Activated CD8-positive, alpha-beta memory T cell treated with anti-CD3 and anti-CD28 coated beads for 1 hour (primary cell): ENCODE results near the gene HPS5.

Experiments used
- DNase-seq, 2 donors: peaks; one replicate each; pipeline ENCODE4 v3.0.0-alpha.2; 2020; ENCODE audit warnings: low read depth in 1 of 2; ENCODE audit errors: extremely low read depth in 1 of 2

Gene HPS5

DNA sequence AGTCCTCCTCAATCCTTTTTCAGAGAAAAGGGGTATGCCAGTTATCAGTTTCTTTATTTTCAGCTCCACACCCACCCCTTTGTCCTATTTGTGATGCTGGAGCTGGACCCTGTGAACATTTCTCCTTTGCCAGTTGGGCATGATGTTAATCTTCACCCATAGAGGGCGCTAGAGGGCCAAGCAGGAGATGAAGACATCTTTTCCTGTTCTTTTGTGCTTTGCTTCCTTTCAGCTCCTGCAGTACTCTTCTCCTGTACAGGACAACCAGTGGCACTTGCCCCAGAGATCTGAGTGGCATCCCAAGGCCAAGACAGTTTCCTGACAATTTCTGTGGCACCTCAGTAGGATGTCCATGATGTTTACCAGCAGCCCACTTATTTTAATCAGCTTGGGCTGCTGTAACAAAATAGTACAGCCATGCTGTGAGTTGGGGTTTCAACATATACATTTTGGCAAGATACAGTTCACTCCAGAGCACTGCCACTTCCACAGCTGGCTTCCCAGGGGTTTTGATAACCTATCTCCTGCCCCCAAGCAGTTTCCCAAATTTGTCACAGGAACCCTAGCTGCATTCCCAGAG is 78.1 kb downstream of the HPS5 start:
- peak in 1 of 2 donors; percentile 25 for DNase-seq

DNA sequence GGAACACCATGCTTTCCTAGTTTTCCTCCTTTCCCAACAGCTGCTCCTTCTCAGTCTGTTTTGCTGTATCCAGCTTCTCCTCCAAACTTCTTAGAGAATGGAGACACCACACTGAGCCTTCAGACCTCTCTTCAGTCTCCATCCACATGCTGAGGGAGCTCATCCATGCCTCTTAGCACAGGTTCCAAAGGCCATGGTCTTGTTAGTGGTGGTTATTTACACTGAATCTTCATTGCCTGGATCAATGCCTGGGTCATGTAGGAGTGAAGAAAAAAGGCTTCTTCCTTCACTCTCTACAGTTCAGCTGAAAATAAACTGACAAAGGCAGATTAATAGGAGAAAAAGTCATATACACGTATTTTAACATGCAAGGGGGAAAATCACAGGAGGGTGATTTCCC is 82.3 kb downstream of the HPS5 start:
- no peak for DNase-seq

DNA sequence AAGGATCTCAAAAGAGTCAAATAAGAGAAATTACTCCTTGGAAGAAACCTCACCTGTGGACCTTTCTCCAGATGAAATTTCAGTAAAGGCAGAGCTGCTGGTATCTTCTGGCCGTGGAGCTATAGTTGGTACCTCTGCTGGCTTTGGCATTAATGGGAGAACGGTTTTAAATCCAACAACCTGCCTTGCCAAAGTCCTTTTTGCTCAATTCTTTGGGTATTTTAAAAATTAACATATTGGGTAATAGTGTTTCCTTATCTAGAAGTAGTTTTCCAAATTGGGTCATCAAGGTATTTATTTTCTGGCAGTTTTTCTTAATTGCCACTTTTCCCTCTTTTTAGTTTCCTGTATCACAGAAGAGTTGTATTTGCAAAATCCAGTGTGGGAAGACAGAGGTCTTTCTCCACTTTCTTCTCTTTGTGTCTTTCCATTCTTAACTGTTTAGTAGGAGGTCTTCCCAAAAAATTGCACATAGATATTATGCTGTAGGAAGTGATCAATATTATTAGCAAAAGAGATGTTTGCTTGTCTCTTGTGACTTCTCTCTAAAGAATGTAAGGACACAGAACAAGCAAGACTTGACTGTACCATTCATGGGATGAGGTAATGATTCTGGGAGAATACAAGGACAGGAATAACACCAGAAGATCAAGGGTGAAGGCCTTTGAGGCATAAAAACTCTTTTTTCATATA is 85.1 kb downstream of the HPS5 start, which contains the start of gene SAA4:
Gene SAA4, minus strand, starts transcription at position 139 of the 693 bp plus-strand sequence. CDS start 876 bp downstream, outside the sequence.
- DNase-seq, result no peak

DNA sequence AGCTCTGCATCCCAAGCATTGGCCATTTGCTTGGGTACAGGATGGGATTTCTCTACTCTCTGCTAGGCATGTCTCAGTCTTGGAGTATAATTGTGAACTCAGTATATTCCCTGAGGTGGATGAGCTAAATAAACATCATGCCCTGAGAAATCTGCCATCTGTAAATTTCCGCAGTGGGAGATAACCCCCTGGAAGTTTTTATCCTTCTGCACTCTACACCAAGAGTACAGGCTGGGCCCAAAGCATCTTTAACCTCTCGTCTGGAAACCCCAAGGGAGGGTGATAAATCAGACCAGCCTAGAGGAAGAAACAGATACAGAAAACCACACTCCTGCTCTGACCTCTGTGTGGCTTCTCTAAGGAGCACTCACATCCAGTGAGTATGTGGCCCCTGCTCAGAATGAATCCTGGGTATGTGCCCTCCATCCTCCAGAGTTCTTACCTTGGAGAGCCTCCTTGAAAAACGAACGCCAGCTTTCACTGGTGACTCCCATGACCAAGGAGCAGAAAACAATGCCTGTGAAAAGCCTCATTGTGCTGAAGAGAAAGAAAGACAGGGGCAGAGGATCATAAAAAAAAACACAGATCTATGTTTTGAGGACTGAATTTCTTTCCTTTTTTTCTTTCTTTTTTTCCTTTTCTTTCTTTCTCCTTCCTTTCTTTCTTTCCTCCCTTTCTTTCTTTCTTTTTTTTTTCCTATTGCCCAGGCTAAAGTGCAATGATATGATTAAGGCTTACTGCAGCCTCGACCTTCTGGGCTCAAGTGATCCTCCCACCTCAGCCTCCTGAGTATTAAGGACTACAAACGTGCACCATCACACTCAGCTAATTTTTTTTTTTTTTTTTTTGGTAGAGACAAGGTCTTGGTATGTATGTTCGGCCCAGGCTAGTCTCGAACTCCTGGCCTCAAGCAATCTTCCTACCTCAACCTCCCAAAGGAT is 86.3 kb downstream of the HPS5 start:
- no peak for DNase-seq

DNA sequence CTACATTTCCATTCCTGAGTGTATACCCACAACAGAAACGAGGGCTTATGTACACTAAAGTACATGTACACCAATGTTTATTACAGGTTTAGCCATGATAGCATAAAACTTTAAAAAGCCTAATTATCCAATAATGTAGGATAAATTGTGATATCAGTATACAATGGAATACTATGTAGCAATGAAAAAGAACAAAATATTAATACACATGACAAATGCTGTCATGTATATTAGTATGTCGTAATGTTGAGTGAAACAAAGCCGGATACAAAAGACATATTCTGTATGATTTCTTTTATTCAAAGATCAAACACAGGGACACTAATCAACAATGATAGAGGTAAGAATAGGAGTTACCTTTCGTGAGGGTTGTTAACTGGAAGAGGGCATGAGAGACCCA is 88.0 kb downstream of the HPS5 start:
- no peak for DNase-seq

DNA sequence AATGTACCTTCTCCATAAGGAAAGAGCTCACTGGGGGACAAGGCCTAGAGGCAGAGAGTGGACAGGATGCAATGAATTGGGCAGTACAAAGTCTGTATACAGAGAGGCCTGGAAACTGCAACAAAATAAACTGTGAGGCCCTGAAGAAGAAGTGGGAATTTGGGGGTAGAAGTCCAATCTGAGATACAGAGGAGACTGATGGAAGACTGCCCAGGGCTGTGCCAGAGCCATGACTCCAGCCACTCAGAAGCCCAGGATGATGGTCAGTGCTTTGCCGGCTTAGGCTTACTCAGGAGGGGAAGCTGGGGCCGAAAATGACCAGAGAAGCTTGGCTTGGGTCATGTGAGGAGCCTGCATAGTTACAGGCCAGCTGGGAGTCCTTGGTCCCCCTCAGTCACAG is 91.1 kb downstream of the HPS5 start:
- DNase-seq, result no peak

DNA sequence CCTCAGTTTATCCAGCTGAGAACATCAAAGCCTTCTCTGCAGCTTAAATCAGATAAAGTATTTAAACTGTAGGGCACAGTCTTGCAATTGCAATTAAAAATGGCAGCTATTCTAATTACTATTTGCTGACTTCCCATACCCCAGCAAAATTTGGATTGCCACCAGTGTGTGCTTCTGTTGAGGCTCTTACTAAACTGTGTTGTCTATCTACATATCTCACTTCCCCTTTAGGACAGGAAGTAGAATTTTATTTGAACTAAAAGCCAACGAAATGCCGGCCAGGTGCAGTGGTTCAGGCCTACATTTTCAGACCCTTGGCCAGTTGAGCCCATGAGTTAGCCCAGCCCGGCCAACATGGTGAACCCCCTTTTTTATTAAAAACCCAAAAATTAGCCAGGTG is 92.4 kb downstream of the HPS5 start:
- no peak for DNase-seq
